ENCODE results near the gene TBC1D22A.

The TBC1D22A gene

DNA sequence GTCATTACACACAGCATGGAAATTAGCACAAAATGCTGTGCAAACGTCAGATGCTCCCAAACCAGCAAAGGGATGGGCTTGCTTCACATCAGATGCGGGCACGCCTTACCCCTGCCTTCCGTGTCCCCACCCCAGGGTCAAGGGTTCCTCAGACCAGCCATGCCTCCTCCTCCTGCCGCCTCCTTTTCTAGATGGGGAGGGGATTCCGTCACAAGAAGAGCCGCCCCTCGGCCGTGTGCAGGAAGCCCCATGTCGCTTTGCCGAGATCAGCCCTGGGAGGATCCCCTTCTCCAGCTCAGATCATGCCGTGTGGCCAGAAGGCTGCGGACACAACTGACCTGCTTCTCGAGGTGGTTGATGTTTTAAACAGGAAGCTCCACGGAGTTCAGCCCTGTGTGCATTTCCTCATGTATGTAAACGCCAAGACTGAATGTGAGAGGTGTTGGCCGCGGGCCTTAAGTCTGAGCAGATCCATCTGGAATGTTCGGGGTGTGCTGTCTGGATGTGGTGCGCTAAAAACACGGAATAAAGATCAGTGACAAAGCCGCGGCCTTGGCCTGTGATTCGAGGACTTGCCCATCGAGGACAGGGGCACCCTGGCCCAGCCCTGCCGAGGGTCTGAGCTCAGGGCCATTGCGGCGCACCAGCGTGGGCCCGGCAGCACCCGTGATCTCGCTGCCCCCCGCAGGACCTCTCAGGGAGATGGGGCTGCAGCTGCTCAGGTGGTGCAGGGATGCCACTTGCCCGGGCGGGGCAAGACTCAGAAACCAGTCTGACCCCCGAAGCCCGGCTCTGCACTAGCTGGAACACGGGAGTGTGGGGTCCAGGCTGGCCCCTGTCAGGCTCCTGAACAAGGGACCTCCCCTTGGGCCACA is 412.9 kb downstream of the TBC1D22A start:
- no peak for DNase-seq (ENCODE audit: low read depth in 3 of 3, low spot score in 1 of 3)

DNA sequence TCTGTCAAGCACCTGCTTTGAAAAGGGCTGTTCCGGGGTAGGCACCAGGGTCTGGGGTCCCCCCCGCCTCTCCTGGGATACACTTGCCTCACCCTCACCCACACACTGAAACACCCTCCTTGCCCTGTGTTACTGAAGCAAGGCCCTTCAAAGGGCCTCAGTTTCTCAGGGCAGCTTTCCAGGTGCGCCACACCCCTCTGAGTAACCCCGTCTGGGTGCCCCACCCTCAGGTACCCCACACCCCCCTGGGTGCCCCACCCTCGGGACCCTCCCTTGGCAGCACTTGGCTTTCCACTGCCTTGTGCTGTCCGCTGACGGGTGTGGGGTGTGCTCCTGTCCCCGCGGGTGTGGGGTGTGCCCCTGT is 413.6 kb downstream of the TBC1D22A start:
- no peak for DNase-seq (ENCODE audit: low read depth in 3 of 3, low spot score in 1 of 3)

DNA sequence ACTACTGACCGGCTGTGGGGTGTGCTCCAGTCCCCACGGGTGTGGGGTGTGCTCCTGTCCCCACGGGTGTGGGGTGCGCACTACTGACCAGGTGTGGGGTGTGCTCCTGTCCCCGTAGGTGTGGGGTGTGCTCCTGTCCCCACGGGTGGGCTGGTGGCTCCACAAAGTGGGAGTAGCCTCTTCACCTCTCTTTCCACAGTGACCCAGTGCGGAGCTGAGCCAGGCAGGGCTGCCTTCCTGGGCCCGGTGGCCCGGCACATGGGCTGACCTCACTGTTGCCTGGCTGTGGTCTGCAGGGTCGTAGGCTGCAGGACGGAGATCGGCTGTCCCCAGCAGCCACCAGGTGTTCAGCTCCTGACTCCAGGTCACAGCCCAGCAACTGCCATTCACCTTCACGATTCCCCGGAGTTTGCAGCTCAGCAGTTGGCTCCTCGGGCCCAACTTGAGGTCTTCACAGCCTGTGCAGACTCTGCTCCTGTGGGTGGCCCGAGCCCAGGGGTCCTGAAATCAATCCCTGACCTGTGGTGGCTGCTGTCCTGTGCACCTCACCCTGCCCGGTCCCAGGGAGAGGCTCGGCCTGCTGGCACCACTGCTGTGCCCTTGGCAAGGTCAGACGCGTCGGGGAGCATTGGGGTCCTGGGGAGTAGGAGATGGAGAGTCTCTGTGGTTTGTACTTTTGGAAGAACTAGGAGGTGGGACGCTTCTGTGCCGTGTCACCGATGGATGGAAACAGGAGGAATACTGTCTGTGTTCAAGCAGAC is 414.3 kb downstream of the TBC1D22A start:
- no peak for DNase-seq (ENCODE audit: low read depth in 3 of 3, low spot score in 1 of 3)

DNA sequence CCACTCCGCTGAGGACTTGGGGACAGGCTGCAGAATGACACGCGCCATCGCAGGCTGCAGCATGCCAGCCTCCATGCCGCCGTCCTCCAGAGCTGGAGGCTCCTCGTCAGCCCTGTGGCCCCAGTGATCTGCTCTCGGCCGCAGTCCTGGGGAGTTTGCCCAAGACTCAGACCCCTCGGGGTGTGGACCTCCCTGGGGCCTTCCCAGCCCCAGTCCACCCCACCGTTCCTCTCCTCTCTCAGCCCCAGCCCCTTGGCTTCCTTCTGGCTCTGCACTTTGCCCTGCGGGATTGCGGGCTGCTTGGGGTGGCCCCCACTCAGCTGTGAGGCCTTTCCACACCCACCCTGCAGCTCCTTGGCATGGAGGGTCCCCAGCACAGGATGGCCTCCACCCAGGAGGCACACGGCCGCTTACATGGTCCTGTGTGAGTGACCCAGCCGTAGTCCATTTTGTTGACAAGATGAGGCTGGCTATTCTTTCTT is 414.9 kb downstream of the TBC1D22A start:
- no peak for DNase-seq (ENCODE audit: low read depth in 3 of 3, low spot score in 1 of 3)

DNA sequence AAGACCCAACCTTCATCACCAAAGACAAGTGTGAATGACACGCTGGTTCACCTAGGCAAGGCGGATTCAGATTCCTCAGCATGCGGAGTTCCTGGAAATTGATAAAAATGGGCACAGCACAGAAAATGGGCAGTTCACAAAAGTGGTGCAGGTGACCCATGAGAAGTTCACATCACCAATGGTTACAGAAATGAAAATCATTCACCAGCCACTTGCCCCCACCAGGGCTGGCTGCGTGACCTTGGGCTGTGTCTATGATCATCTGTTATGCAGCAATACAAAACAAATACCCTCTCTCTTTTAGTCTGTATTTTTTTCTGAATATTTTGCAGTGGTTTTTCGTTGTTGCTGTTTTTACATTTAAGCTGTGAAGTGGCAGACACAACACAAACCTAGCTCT is 415.9 kb downstream of the TBC1D22A start:
- no peak for DNase-seq (ENCODE audit: low read depth in 3 of 3, low spot score in 1 of 3)

DNA sequence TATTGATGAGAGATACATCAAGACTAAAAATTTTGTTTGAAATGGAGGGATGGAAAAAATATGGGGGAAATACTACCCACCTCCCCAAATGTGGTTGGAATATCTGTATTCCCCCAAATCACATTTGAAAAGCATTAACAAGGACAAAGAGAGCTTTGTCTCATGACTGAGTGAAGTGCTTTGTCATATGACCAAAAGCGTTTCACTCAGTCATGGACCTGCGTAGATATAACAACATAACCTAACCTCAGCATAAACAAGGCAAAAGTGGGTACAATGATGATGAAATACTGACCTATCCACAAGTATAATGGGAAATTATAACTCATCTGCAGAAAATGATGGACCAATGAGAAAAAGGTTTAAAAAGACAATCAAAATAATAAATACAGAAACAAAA is 418.3 kb downstream of the TBC1D22A start:
- DNase-seq (ENCODE audit: low read depth in 3 of 3, low spot score in 1 of 3): no peak

DNA sequence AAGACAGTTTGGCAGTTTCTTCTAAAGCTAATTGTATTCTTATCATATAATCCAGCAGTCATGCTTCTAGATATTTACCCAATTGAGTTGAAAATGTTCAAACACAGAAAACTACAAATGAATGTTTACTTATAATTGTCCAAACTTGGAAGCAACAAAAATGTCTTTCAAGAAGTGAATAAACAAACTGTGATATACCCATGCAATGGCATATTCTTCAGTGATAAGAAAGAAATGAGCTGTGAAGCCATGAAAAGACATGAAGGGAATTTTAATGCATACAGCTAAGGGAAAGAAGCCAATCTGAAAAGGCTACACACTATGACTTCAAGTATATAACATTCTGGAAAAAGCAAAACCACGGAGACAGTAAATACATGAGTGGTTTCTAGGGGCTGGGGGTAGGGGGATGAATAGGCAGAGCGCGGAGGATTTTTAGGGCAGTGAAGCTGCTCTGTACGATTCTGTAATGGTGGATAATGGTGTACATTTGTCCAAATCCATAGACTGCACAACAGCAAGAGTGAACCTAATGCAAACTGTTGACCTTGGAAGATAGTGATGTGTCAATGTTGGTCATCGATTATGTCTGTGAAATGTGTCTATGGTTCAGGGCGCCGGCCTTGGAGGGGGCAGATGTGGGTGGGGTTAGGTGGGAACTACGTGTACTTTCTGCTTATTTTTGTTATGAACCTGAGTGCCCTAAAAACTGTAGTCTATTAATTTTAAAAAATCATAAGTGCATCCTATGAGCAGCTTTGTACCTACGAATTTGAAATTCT is 424.9 kb downstream of the TBC1D22A start:
- DNase-seq (ENCODE audit: low read depth in 3 of 3, low spot score in 1 of 3): no peak

DNA sequence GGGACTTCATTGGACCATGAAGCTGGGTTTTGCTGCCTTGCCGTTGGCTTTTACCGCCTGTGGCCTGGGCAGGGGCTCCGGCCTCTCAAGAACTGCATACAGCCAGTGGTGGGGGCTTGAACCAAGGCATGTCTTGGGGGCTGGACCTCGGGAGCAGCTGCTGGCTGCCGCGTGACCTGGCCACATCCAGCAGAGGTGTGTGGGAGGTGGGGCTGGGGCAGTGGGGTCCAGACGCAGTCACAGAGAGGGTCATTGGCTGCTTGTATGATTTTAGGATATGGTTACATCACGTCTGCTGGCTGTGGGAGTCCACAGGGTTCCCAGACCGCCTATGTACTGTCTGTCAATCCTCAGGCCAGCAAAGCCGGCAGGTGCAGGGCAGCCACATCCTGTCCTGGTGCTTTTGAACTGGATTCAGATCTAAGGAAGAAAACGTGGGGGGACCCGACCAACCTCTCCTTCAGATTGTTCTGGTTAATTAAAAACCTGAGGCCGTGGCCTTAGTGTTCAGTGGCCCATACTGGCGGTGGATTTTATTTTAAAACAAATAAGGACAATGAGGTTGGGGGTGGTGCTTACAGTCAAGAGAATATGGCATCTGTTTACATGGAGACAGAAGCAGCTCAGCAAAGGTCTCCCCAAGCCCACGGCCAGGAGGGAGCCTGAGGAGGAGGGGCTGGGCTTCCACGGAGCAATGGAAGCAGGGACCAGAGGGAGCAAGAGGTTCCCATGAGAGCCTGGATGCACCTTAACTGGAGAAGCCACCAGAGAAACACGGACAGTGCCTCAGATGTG is 426.0 kb downstream of the TBC1D22A start:
- DNase-seq (ENCODE audit: low read depth in 3 of 3, low spot score in 1 of 3): no peak

DNA sequence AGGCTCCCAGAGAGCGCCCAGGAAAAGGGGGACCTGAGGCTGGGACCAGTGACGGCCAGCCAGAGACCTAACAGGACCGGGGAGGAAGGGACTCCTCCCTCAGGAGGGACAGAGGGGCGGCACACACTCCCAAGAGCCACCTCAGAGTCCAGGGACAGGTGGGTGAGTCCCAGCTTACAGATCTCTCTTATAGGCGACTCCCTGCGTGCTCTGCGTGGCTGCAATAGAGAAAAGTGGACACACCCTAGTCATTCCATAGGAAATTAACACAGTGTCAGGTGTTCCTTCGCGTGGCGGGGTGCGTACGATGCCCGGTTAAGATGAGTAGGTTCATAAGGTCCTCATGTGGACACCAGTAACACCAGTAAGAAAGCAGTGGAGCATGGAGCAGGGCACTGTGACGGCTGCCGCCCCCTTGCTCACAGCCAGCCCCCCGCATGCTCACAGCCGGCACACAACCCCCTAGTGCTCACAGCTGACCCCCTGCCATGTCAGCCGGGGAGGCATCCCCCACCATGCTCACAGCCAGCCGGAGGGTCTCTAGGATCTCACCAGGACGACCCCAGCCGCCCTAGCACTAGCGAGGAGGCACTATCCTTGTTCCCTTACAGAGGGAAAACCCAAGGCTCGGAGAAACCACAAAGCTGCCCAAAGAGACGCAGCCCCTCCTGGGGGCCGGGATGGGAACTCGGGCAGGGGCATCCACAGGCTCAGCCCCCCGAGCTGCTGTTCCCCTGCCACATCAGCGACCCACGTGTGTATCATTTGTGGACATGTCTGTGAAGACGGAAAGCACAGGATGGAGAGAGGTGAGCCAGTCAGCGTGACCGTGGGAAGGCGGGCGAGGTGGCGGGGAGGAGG is 426.8 kb downstream of the TBC1D22A start:
- DNase-seq (ENCODE audit: low read depth in 3 of 3, low spot score in 1 of 3): no peak

DNA sequence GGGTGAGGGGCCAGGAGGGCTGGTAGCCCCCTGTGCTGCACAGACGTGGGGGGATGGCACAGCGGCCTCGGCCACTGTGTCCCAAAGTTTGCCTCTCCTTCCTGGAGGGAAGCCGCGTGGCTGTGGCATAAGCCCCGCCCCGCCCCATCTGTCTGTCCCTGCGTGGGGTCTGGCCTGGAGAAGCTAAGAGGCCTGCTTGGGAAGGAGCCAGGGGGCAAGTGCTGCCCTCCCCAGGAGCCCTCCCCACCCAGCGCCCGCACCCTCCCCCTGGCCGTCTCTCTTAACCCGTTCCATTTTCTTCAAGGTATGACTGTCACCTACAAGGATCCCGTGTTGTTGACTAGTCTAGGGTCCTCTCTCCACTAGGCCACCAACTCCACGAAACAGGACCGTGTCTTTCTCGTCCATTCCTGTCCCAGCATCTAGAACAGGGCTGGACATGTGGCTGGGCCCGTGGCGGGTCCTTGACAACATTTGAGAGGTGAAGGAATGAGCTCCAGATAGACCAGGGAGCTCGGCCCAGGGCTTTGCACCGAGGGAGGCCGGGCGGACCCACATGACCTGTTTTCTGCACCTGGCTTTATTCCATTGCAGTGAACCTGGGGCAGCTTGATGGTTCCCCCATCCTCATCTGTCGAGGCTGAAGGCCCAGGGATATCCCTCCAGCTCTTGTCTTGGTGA is 428.0 kb downstream of the TBC1D22A start:
- DNase-seq (ENCODE audit: low read depth in 3 of 3, low spot score in 1 of 3): no peak

DNA sequence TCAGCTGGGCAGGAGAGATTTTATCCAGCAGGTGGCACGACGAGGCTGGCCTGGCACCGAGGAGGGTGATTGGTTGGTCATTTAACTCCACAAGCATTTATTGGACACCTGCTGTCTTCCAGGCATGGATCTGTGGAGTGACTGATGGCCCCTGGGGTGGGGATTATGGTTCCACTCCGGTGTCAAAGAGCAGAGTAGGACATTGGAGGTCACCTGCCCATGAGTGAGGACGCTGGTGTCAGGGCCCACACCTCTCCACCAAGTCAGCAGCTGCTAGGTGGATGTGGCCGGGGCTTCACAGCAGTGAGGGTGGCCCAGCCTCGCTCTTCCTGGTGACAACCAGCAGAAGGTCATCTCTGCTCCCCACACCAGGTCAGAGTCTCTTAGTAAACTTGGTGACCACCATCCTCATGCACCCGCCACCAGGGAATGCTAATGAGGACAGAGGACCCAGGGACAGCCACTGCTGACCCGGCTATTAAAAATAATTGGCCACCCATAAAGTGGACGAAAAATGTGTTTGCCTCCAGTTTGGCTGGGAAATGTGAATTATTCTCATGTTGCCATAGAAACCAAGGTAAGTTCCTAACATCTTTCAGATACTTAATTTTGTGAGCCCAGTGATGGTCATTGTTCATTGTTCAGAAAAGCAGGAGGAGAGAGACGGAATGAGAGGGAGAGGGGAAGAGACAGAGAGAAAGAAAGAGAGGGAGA is 428.7 kb downstream of the TBC1D22A start:
- no peak for DNase-seq (ENCODE audit: low read depth in 3 of 3, low spot score in 1 of 3)

DNA sequence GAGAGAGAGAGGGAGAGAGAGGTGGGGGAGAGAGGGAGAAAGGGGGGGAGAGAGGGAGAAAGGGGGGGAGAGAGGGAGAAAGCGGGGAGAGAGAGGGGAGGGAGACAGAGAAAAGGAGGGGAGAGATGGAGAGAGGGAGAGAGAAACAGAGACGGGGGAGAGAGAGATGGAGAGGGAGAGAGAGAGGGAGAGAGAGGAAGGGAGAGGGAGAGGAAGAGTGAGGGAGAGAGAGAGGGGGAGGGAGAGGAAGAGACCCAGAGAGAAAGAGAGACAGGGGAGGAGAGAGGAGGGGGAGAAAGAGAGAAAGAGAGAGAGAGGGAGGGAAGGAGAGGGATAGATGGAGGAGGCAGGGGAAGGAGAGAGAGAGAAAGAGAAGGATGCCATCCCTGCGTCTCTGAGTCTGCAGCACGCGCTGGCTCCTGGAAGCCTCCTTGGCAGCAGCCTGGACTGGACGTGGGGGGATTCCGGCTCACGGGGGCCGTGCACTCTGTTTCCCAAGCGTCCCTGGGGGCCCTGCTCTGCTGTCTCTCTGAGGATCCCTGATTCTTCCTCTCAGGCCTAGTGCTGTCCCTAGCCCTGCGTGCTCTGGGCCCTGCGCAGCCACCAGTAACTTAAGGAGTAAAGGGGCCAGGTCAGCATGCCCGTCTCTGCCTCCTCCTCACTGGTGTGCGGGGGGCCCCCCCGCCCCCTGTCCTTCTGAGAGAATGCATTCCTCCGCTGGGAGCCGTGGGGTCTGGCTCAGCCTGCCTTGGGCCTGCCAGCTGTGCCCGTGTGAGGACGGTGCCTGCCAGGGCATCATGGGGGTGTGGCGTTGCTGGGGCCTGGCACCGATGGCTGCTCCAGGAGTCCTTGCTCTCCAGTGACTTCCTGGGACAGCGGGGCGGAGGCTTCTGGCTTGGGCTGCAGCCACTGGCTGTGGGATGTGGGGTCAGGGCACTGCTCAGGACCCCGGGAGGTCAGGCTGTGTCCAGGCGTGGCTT is 429.5 kb downstream of the TBC1D22A start:
- no peak for DNase-seq (ENCODE audit: low read depth in 3 of 3, low spot score in 1 of 3)

DNA sequence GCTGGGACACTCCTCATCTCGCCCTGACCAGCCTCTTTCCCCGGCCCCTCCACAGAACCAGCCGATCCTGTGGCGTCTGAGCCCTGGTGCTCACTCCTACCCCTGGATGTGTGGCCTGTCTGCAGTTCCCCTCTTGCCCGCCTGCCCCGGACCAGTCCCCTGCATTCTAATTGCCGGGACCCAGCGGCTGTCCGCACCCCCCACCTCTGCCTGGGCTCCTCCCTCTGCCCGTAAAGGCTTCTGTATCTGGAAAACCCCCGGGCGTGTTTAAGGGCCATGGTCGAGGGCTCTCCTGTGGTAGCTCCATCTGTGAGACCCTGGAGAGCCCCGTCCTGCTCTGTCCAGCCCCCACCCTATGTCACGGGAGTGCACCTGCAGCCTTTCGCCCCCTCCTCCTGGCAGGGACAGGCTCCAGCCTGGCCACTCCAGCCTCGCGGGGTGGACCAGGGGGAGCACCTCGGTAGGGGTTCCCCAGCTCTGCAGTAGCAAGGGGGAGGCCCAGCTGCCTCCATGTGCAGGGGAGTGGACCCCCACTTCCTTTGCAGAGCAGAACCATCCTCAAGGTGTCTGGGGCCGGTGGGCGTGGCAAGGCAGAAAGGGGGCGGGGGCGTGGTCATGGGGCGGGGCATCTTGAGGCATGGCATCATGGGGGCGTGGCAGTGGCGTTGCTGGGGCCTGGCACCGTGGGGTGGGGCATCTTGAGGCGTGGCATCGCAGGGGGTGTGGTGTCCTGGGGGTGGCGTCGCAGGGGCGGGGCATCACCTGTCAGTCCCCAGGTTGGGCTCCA is 430.4 kb downstream of the TBC1D22A start:
- DNase-seq (ENCODE audit: low read depth in 3 of 3, low spot score in 1 of 3): no peak

DNA sequence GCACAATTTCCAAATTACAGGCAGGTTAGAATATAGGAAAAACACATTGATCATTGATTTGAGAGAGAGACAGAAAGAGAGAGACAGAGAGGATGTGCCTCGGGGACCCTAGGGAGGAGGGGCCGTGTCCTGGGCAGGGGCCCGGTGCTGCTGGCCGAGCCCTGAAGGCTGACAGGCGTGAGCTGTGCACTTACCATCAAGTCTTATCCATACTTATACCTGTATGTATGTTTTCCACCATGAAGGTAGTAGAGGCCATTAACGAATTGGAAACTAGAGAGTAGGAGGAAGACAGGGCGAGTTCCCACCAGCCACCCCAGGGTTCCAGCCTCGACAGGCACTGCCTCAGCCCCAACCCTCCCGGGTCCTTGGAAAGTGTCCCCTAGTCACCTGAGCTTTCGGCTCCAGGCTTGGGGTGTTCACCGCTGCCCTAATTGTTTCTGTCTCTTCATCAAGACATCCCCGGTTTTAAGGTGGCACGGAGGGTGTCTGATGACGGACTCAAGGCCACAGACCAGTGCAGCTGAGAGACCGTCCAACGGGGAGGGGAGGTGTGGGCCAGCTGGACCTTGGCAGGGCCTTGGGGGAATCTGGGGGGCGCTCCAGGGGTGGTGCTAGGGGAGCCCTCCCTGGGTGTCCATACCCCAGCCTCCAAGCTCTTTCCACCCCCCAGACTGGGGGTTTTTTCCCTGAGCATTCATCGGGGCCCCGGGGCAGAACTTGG is 431.3 kb downstream of the TBC1D22A start:
- DNase-seq (ENCODE audit: low read depth in 3 of 3, low spot score in 1 of 3): no peak

DNA sequence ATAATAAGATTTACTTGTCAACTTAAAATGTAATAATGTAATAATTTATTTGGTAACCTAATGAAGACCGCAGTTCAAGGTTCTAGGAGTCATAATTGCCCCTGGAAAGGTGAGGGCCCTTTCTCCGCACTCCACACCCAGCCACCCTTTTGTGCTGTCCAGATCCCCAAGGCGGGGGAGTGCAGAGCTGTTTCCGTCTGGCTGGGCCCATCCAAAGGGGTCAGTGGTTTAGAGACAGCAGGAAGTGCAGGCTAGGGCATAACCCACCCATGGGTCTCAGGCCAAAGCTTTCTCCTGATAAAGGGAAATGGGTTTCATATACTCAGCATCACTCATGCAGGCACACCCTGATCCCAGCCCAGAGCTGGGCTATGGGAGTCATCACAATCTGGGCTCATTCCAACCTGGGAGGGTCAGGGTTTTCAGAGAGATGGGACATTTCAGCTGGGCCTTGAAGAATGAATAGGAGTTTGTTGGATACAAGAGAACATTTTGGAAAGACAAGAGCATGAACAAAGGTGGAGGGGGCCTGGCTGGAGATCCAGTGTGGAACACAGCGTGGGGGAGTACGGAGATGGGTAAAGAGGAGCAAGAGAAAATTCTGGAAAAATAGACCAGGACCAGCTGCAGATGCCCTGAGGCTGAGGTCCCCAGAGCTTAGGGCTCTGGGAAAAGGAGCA is 432.2 kb downstream of the TBC1D22A start:
- DNase-seq (ENCODE audit: low read depth in 3 of 3, low spot score in 1 of 3): no peak

DNA sequence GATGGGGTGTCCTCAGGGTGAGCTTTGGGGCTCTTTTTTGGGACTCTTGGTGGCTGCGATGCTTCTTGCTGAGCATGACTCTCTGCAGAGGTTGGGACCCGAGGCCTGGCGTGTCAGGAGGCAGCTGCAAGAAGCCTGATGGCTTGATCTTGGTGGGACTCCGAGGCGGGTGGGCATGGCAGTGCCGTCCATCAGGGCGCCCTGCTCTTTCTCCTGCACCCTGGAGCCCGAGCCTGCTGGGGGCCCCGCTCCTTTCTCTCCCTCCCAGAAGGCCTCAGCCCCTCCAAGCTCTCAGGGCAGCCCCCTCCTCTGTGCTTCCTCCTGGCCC is 432.7 kb downstream of the TBC1D22A start:
- no peak for DNase-seq (ENCODE audit: low read depth in 3 of 3, low spot score in 1 of 3)
